GM23338 (cell line): ENCODE data around the gene FXN. TPM values are rescaled to one million over a fixed set of nuclear protein-coding genes. Genes with fewer than 3 reads are reported as not detected.
A peak's percentile ranks its signal among the peaks of the same experiment; 100 is the strongest.

ENCODE experiments used
- ATAC-seq: fragments of 200-7000 bp; cut with Tn5 transposase; 3 replicates; pipeline ENCODE4 v1.9.1; 2020
- DNase-seq: peaks from one replicate; pipeline ENCODE4 v3.0.0-alpha.2; 2015; ENCODE audit warnings: low spot score
- H2AFZ ChIP-seq: fragments of 200-600 bp; sonication (generic); 2 replicates; pipeline ENCODE4 v1.8.0; 2016; ENCODE audit warnings: antibody characterized with exemption, mild to moderate bottlenecking, moderate library complexity
- H3F3A ChIP-seq: fragments of 200-600 bp; sonication (generic); replicated peaks from 2 replicates; pipeline ENCODE4 v1.8.0; 2017; ENCODE audit warnings: antibody characterized with exemption, mixed run types, low read depth
- H3K27ac ChIP-seq: fragments of 200-600 bp; sonication (generic); 2 replicates; pipeline ENCODE4 v1.6.1; 2016; ENCODE audit warnings: low read depth
- H3K27me3 ChIP-seq: fragments of 200-600 bp; sonication (generic); 2 replicates; pipeline ENCODE4 v1.8.0; 2016; ENCODE audit warnings: mild to moderate bottlenecking, mixed run types, moderate library complexity; ENCODE audit not compliant: insufficient read depth
- H3K36me3 ChIP-seq: fragments of 200-600 bp; sonication (generic); 2 replicates; pipeline ENCODE4 v1.8.0; 2016; ENCODE audit warnings: mild to moderate bottlenecking; ENCODE audit not compliant: insufficient read depth
- H3K4me1 ChIP-seq: fragments of 200-600 bp; sonication (generic); 2 replicates; pipeline ENCODE4 v1.8.0; 2016; ENCODE audit warnings: mild to moderate bottlenecking, moderate library complexity; ENCODE audit not compliant: insufficient read depth
- H3K4me2 ChIP-seq: fragments of 200-600 bp; sonication (generic); 2 replicates; pipeline ENCODE4 v1.7.1; 2017; ENCODE audit warnings: mixed run types
- H3K4me3 ChIP-seq: fragments of 200-600 bp; sonication (generic); 2 replicates; pipeline ENCODE4 v1.6.1; 2016; ENCODE audit warnings: mixed run types
- H3K79me2 ChIP-seq: fragments of 200-600 bp; sonication (generic); replicated peaks from 2 replicates; pipeline ENCODE4 v1.8.0; 2017; ENCODE audit warnings: mild to moderate bottlenecking; ENCODE audit not compliant: insufficient read depth
- H3K9me2 ChIP-seq: fragments of 200-600 bp; sonication (generic); 2 replicates; pipeline ENCODE4 v1.8.0; 2017; ENCODE audit not compliant: insufficient read depth
- H4K20me1 ChIP-seq: fragments of 200-600 bp; sonication (generic); replicated peaks from 2 replicates; pipeline ENCODE4 v1.8.0; 2017; ENCODE audit warnings: mild to moderate bottlenecking; ENCODE audit not compliant: insufficient read depth
- H3K27ac Mint-ChIP-seq: 2 replicates; pipeline ENCODE4 v1.8.0; 2020; ENCODE audit warnings: inconsistent platforms, mild to moderate bottlenecking, moderate library complexity, mixed read lengths
- H3K27me3 Mint-ChIP-seq: 3 replicates; pipeline ENCODE4 v1.8.0; 2022; ENCODE audit warnings: low read depth, mild to moderate bottlenecking, moderate library complexity, mixed read lengths, inconsistent platforms; ENCODE audit not compliant: insufficient read depth, poor library complexity
- H3K36me3 Mint-ChIP-seq: 3 replicates; pipeline ENCODE4 v1.8.0; 2021; ENCODE audit warnings: low read depth, mild to moderate bottlenecking, inconsistent platforms, moderate library complexity, mixed read lengths
- H3K4me1 Mint-ChIP-seq: 3 replicates; pipeline ENCODE4 v1.8.0; 2020; ENCODE audit warnings: mild to moderate bottlenecking, inconsistent platforms, mixed read lengths
- H3K4me3 Mint-ChIP-seq: 3 replicates; pipeline ENCODE4 v1.8.0; 2021; ENCODE audit warnings: moderate library complexity, mild to moderate bottlenecking, inconsistent platforms, mixed read lengths
- H3K9me3 Mint-ChIP-seq: 3 replicates; pipeline ENCODE4 v1.8.0; 2020; ENCODE audit warnings: moderate library complexity, mild to moderate bottlenecking, inconsistent platforms, mixed read lengths
- EZH2phosphoT487 ChIP-seq: fragments of 200-600 bp; sonication (generic); IDR thresholded peaks from one replicate; pipeline ENCODE4 v1.8.1; 2018; ENCODE audit warnings: antibody characterized with exemption; ENCODE audit not compliant: unreplicated experiment
- JUNB ChIP-seq: IDR thresholded peaks from one replicate; pipeline ENCODE4 v1.6.1; 2016; ENCODE audit warnings: antibody characterized with exemption; ENCODE audit not compliant: unreplicated experiment
- NANOG ChIP-seq: IDR thresholded peaks from 2 replicates; pipeline ENCODE4 v1.6.1; 2016; ENCODE audit warnings: antibody characterized with exemption, borderline replicate concordance
- STAT1 ChIP-seq: IDR thresholded peaks from one replicate; pipeline ENCODE4 v1.6.1; 2016; ENCODE audit warnings: antibody characterized with exemption; ENCODE audit not compliant: unreplicated experiment
- ZNF331 ChIP-seq: fragments of 250-450 bp; sonication (Bioruptor Pico); IDR thresholded peaks from 2 replicates; pipeline ENCODE4 v1.5.0; 2020; ENCODE audit warnings: low read depth, mild to moderate bottlenecking, moderate library complexity
- polyA plus RNA-seq: library from polyadenylated mRNA; unstranded; fragments of >200 nt; fragmentation: Nextera tagmentation; extraction: Ambion mirVana; gene quantifications from 2 replicates; pipeline ENCODE4 v1.2.1, GENCODE V29; 2016
- total RNA-seq: library from RNA; depleted of rRNA; stranded (reverse); fragments of >200 nt; shearing (Covaris generic); gene quantifications from 2 replicates; pipeline ENCODE4 v1.2.3, GENCODE V29; 2014
- TF ChIP-seq, protein P1 (sequence below): fragments of 250-450 bp; sonication (Bioruptor Pico); IDR thresholded peaks from 2 replicates; pipeline ENCODE4 v1.5.0; 2020; ENCODE audit warnings: mild to moderate bottlenecking, moderate library complexity

The FXN gene
- total and polyA plus RNA-seq, 2 experiments from 2014 or later, result 26.1 to 66.4 TPM

GRCh38 chr9:69081261-69081660, 45.7 kb downstream of the FXN start:
- Histone ChIP-seq H2AFZ (no peak overlapping the region), H3K79me2 (no peaks in the 10 kb centered on the region), H3F3A (peaks cover 9% of the 10 kb centered on the region; the same call in 1 of the 2 replicates), H4K20me1 (no peaks in the 10 kb centered on the region), H3K4me3 (no peak overlapping the region), H3K27ac (no peak overlapping the region), H3K4me2 (no peak overlapping the region), H3K36me3 (no peaks in the 10 kb centered on the region), H3K27me3 (no peaks in the 10 kb centered on the region), H3K4me1 (no peaks in the 10 kb centered on the region; the same call in 1 of the 2 replicates), H3K9me2 (no peaks in the 10 kb centered on the region)
- no peaks in the 10 kb centered on the region for H3K4me1 Mint-ChIP-seq
- no peak overlapping the region for H3K4me3 Mint-ChIP-seq
- DNase-seq, result no peak
- TF ChIP-seq, protein P1, sequence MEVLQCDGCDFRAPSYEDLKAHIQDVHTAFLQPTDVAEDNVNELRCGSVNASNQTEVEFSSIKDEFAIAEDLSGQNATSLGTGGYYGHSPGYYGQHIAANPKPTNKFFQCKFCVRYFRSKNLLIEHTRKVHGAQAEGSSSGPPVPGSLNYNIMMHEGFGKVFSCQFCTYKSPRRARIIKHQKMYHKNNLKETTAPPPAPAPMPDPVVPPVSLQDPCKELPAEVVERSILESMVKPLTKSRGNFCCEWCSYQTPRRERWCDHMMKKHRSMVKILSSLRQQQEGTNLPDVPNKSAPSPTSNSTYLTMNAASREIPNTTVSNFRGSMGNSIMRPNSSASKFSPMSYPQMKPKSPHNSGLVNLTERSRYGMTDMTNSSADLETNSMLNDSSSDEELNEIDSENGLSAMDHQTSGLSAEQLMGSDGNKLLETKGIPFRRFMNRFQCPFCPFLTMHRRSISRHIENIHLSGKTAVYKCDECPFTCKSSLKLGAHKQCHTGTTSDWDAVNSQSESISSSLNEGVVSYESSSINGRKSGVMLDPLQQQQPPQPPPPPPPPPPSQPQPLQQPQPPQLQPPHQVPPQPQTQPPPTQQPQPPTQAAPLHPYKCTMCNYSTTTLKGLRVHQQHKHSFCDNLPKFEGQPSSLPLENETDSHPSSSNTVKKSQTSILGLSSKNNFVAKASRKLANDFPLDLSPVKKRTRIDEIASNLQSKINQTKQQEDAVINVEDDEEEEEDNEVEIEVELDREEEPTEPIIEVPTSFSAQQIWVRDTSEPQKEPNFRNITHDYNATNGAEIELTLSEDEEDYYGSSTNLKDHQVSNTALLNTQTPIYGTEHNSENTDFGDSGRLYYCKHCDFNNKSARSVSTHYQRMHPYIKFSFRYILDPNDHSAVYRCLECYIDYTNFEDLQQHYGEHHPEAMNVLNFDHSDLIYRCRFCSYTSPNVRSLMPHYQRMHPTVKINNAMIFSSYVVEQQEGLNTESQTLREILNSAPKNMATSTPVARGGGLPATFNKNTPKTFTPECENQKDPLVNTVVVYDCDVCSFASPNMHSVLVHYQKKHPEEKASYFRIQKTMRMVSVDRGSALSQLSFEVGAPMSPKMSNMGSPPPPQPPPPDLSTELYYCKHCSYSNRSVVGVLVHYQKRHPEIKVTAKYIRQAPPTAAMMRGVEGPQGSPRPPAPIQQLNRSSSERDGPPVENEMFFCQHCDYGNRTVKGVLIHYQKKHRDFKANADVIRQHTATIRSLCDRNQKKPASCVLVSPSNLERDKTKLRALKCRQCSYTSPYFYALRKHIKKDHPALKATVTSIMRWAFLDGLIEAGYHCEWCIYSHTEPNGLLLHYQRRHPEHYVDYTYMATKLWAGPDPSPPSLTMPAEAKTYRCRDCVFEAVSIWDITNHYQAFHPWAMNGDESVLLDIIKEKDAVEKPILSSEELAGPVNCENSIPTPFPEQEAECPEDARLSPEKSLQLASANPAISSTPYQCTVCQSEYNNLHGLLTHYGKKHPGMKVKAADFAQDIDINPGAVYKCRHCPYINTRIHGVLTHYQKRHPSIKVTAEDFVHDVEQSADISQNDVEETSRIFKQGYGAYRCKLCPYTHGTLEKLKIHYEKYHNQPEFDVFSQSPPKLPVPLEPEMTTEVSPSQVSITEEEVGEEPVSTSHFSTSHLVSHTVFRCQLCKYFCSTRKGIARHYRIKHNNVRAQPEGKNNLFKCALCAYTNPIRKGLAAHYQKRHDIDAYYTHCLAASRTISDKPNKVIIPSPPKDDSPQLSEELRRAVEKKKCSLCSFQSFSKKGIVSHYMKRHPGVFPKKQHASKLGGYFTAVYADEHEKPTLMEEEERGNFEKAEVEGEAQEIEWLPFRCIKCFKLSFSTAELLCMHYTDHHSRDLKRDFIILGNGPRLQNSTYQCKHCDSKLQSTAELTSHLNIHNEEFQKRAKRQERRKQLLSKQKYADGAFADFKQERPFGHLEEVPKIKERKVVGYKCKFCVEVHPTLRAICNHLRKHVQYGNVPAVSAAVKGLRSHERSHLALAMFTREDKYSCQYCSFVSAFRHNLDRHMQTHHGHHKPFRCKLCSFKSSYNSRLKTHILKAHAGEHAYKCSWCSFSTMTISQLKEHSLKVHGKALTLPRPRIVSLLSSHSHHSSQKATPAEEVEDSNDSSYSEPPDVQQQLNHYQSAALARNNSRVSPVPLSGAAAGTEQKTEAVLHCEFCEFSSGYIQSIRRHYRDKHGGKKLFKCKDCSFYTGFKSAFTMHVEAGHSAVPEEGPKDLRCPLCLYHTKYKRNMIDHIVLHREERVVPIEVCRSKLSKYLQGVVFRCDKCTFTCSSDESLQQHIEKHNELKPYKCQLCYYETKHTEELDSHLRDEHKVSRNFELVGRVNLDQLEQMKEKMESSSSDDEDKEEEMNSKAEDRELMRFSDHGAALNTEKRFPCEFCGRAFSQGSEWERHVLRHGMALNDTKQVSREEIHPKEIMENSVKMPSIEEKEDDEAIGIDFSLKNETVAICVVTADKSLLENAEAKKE (CRISPR knock-in tag), result no peak
- H3K27ac Mint-ChIP-seq, result no peak overlapping the region
- peaks cover 17% of the 10 kb centered on the region; the same call in 2 of the 3 replicates for H3K36me3 Mint-ChIP-seq
- ATAC-seq, result no peak
- H3K27me3 Mint-ChIP-seq, result peaks cover 1% of the 10 kb centered on the region
- H3K9me3 Mint-ChIP-seq, result peaks cover 5% of the 10 kb centered on the region; the same call in 2 of the 3 replicates

- no peaks in the 10 kb centered on the region for H4K20me1 ChIP-seq
- H3K79me2 ChIP-seq, result no peaks in the 10 kb centered on the region
- peaks cover 5% of the 10 kb centered on the region for H3K27me3 Mint-ChIP-seq
- no peak for ATAC-seq
- H3K4me2 ChIP-seq, result no peak overlapping the region
- peak overlapping the region; percentile 64 for H3K27ac ChIP-seq
- peaks cover 9% of the 10 kb centered on the region; the same call in 1 of the 2 replicates for H3F3A ChIP-seq
- H2AFZ ChIP-seq, result no peak overlapping the region
- no peaks in the 10 kb centered on the region for H3K36me3 ChIP-seq
- no peaks in the 10 kb centered on the region; the same call in 1 of the 2 replicates for H3K4me1 ChIP-seq
- peaks cover 19% of the 10 kb centered on the region; the same call in 2 of the 3 replicates for H3K36me3 Mint-ChIP-seq
- H3K9me3 Mint-ChIP-seq, result peaks cover 5% of the 10 kb centered on the region; the same call in 2 of the 3 replicates
- 0 out of 2 replicates have a peak, but pooled peaks cover 4% of the 10 kb centered on the region for H3K9me2 ChIP-seq
- no peak overlapping the region; the same call in 1 of the 2 replicates for H3K27ac Mint-ChIP-seq
- DNase-seq, result no peak
- H3K27me3 ChIP-seq, result no peaks in the 10 kb centered on the region
- no peaks in the 10 kb centered on the region; the same call in 1 of the 3 replicates for H3K4me1 Mint-ChIP-seq
- no peak overlapping the region for H3K4me3 Mint-ChIP-seq
- no peak overlapping the region for H3K4me3 ChIP-seq
- TF ChIP-seq, protein P1 (CRISPR knock-in tag), result no peak
- no peak for TF ChIP-seq EZH2phosphoT487
- no peak for TF ChIP-seq ZNF331
- no peak for TF ChIP-seq STAT1
- TF ChIP-seq NANOG, result no peak
- TF ChIP-seq JUNB, result no peak
Observed at GRCh38 chr9:69083321-69083720, 47.8 kb downstream of the FXN start.
